ENCODE results near the gene KAZN. TPM values are rescaled to one million over a fixed set of nuclear protein-coding genes. Genes with fewer than 3 reads are reported as not detected.

The KAZN gene
- total RNA-seq, 1 experiment from 2014 or later: 2.4 TPM

DNA sequence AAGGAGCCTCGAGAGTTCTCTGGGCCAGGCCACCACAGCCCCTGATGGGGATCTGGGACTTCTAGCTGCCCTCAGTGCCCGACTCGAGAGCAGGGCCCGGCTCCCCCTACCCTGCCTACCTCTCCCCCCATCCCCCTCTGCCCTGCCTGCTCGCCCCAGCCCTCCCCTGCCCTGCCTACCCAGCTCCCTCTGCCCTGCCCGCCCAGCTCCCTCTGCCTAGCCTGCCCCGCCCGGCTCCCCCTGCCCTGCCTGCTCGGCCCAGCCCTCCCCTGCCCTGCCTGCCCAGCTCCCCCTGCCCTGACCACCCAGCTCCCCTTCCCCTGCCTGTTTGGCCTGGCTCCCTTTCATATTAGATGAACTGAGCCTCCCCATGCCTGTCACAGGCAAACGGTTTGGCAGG is 437.6 kb downstream of the KAZN start:
- H3K36me3 Mint-ChIP-seq (ENCODE audit: insufficient read depth, unreplicated experiment): no peaks in the 10 kb centered on the region
- no peaks in the 10 kb centered on the region for H3K36me3 ChIP-seq (ENCODE audit: control insufficient read depth, insufficient read depth, low read length)
- H3K4me3 Mint-ChIP-seq (ENCODE audit: unreplicated experiment): no peak overlapping the region
- H3K27me3 Mint-ChIP-seq (ENCODE audit: insufficient read depth, unreplicated experiment): no peaks in the 10 kb centered on the region
- no peaks in the 10 kb centered on the region for H3K4me1 Mint-ChIP-seq (ENCODE audit: low read depth, unreplicated experiment)
- intact Hi-C loops (cut with micrococcal nuclease; ENCODE audit: unreplicated experiment): no loop called here
- ChIA-PET CTCF (no interaction called here), POLR2A (interaction anchor here (0.6 kb wide), 1 partner anchor 34 kb away, joined by 3 read pairs; no protein-coding TSS in a partner anchor)
- no peaks in the 10 kb centered on the region for H3K4me1 ChIP-seq
- TF ChIP-seq, protein P1, sequence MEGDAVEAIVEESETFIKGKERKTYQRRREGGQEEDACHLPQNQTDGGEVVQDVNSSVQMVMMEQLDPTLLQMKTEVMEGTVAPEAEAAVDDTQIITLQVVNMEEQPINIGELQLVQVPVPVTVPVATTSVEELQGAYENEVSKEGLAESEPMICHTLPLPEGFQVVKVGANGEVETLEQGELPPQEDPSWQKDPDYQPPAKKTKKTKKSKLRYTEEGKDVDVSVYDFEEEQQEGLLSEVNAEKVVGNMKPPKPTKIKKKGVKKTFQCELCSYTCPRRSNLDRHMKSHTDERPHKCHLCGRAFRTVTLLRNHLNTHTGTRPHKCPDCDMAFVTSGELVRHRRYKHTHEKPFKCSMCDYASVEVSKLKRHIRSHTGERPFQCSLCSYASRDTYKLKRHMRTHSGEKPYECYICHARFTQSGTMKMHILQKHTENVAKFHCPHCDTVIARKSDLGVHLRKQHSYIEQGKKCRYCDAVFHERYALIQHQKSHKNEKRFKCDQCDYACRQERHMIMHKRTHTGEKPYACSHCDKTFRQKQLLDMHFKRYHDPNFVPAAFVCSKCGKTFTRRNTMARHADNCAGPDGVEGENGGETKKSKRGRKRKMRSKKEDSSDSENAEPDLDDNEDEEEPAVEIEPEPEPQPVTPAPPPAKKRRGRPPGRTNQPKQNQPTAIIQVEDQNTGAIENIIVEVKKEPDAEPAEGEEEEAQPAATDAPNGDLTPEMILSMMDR (IDR thresholded peaks at IDR 0.05; ENCODE audit: insufficient read depth in 1 of 2, low read depth in 1 of 2, low read length in 1 of 2, severe bottlenecking in 1 of 2, unreplicated experiment in 1 of 2): no peak
- no peaks in the 10 kb centered on the region for H3K27me3 ChIP-seq (replicated peaks; ENCODE audit: control insufficient read depth, insufficient read depth, low read length)
- no peak for DNase-seq
- H3K9me3 ChIP-seq: no peaks in the 10 kb centered on the region
- no peaks in the 10 kb centered on the region for H3K9me3 Mint-ChIP-seq (ENCODE audit: unreplicated experiment)
- no peak overlapping the region for H3K27ac Mint-ChIP-seq (ENCODE audit: unreplicated experiment)
- no TSS peak for BruUV-seq (replicated peaks)
- H3K4me3 ChIP-seq (ENCODE audit: low read depth, low read length): no peak overlapping the region

DNA sequence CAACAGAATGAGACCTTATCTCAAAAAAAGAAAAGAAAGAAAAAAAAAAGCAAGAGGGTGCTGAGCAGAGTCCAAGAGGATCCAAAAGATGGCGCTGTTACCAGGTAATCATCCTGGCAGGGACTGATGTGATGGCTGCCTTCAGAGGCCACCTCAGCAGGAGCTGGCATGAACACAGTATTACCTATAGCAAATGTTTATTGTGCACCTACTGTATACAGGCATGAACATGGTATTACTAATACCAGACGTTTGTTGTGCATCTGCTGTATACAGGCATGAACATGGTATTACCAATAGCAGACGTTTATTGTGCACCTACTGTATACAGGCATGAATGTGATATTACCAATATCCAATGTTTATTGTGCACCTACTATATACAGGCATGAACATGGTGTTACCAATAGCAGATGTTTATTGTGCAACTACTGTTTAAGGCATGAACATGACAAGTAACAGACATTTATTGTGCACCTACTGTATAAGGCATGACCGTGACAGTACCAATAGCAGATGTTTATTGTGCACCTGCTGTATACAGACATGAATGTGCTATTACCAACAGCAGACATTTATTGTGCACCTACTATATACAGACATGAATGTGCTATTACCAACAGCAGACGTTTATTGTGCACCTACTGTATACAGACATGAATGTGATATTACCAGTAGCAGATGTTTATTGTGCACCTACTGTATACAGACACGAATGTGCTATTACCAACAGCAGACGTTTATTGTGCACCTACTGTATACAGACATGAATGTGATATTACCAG is 439.9 kb downstream of the KAZN start:
- intact Hi-C loops (cut with micrococcal nuclease; ENCODE audit: unreplicated experiment): no loop called here
- Mint-ChIP-seq H3K27me3 (ENCODE audit: insufficient read depth, unreplicated experiment) (no peaks in the 10 kb centered on the region), H3K36me3 (ENCODE audit: insufficient read depth, unreplicated experiment) (no peaks in the 10 kb centered on the region), H3K4me1 (ENCODE audit: low read depth, unreplicated experiment) (no peaks in the 10 kb centered on the region), H3K9me3 (ENCODE audit: unreplicated experiment) (no peaks in the 10 kb centered on the region), H3K4me3 (ENCODE audit: unreplicated experiment) (no peak overlapping the region), H3K27ac (ENCODE audit: unreplicated experiment) (no peak overlapping the region)
- H3K4me3 ChIP-seq (ENCODE audit: low read depth, low read length): no peak overlapping the region
- no peaks in the 10 kb centered on the region for H3K36me3 ChIP-seq (ENCODE audit: control insufficient read depth, insufficient read depth, low read length)
- no peaks in the 10 kb centered on the region for H3K27me3 ChIP-seq (replicated peaks; ENCODE audit: control insufficient read depth, insufficient read depth, low read length)
- no TSS peak for BruUV-seq (replicated peaks)
- ChIA-PET CTCF (interaction anchor here (0.6 to 0.7 kb wide), 3 partner anchors 12 to 510 kb away, joined by 3 to 7 read pairs (median 4); no protein-coding TSS in a partner anchor), POLR2A (no interaction called here)
- TF ChIP-seq, protein P1 (IDR thresholded peaks at IDR 0.05; ENCODE audit: insufficient read depth in 1 of 2, low read depth in 1 of 2, low read length in 1 of 2, severe bottlenecking in 1 of 2, unreplicated experiment in 1 of 2): peak in 1 of 2 experiments; percentile 27
- no peaks in the 10 kb centered on the region for H3K4me1 ChIP-seq
- no peaks in the 10 kb centered on the region for H3K9me3 ChIP-seq
- DNase-seq: peak in 1 of 2 experiments; percentile 32

DNA sequence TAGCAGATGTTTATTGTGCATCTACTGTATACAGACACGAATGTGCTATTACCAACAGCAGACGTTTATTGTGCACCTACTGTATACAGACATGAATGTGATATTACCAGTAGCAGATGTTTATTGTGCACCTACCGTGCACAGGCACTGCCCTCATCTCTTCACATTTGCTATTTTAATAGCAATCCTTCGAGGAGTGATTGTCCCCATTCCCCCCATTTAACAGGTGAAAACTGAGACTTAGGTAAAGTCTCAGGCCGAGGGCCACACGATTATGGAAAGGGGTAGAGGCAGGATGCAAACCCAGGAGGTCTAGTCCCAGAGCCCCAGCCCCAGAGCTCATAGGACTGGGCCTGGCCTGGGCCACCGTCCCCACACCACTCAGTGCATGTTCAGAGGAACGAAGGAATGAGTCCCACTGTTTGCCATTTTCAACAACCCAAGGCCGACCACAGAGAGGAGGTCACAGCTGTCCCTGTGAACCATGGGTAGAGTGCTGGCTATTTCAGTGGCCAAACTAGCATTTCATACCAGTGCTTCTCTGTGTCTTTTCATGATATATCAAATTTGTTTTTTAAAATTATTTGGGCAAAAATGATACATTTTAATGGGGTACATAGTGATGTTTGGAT is 440.6 kb downstream of the KAZN start:
- no peaks in the 10 kb centered on the region for H3K27me3 ChIP-seq (replicated peaks; ENCODE audit: control insufficient read depth, insufficient read depth, low read length)
- no peaks in the 10 kb centered on the region for H3K36me3 ChIP-seq (ENCODE audit: control insufficient read depth, insufficient read depth, low read length)
- Mint-ChIP-seq H3K27me3 (ENCODE audit: insufficient read depth, unreplicated experiment) (no peaks in the 10 kb centered on the region), H3K27ac (ENCODE audit: unreplicated experiment) (no peak overlapping the region), H3K9me3 (ENCODE audit: unreplicated experiment) (no peaks in the 10 kb centered on the region), H3K36me3 (ENCODE audit: insufficient read depth, unreplicated experiment) (no peaks in the 10 kb centered on the region), H3K4me1 (ENCODE audit: low read depth, unreplicated experiment) (no peaks in the 10 kb centered on the region), H3K4me3 (ENCODE audit: unreplicated experiment) (no peak overlapping the region)
- TF ChIP-seq, protein P1 (IDR thresholded peaks at IDR 0.05; ENCODE audit: insufficient read depth in 1 of 2, low read depth in 1 of 2, low read length in 1 of 2, severe bottlenecking in 1 of 2, unreplicated experiment in 1 of 2): no peak
- POLR2A ChIA-PET: no interaction called here
- CTCF ChIA-PET: no interaction called here
- intact Hi-C loops (cut with micrococcal nuclease; ENCODE audit: unreplicated experiment): no loop called here
- DNase-seq: no peak
- no peaks in the 10 kb centered on the region for H3K9me3 ChIP-seq
- no peak overlapping the region for H3K4me3 ChIP-seq (ENCODE audit: low read depth, low read length)
- no peaks in the 10 kb centered on the region for H3K4me1 ChIP-seq
- BruUV-seq (replicated peaks): no TSS peak

Data from Caco-2 (cell line).